Tibial nerve (tissue), 4 donors: Measurements from ENCODE around the gene GALNT5. TPM values are rescaled to one million over a fixed set of nuclear protein-coding genes. Genes with fewer than 3 reads are reported as not detected.

Source experiments
- DNase-seq, 2 donors: peaks; one replicate each; pipeline ENCODE4 v3.0.0-alpha.2; 2019; ENCODE audit warnings: low spot score in 2 of 2
- H3K27ac ChIP-seq, 4 donors: fragments of 200-600 bp; sonication (generic) in 3 of 4; one replicate each; pipeline ENCODE4 v1.5.1; 2017 to 2019; ENCODE audit warnings: mild to moderate bottlenecking in 1 of 4
- H3K27me3 ChIP-seq, 2 donors: fragments of 200-600 bp; sonication (generic) in 1 of 2; one replicate each; pipeline versions ENCODE4 v1.5.1 to v1.6.0; 2017 to 2019
- H3K36me3 ChIP-seq, 3 donors: fragments of 200-600 bp; sonication (generic); one replicate each; pipeline ENCODE4 v1.5.1; 2018 to 2019
- H3K4me1 ChIP-seq, 4 donors: fragments of 200-600 bp; sonication (generic) in 3 of 4; one replicate each; pipeline ENCODE4 v1.5.1; 2017 to 2019
- H3K4me3 ChIP-seq, 4 donors: fragments of 200-600 bp; sonication (generic) in 3 of 4; one replicate each; pipeline ENCODE4 v1.5.1; 2017 to 2019; ENCODE audit warnings: mild to moderate bottlenecking in 1 of 4, moderate library complexity in 1 of 4
- H3K9me3 ChIP-seq, 4 donors: fragments of 200-600 bp; sonication (generic) in 3 of 4; one replicate each; pipeline ENCODE4 v1.5.1; 2017 to 2019
- CTCF ChIP-seq, 5 experiments: fragments of 200-600 bp in 3 of 5; fragments of 450-650 bp in 2 of 5; sonication (generic) in 3 of 5; IDR thresholded peaks; one replicate each; pipeline ENCODE4 v1.5.1; 2016 to 2019; ENCODE audit warnings: antibody characterized with exemption in 5 of 5, mild to moderate bottlenecking in 3 of 5, moderate library complexity in 2 of 5
- EP300 ChIP-seq, 2 donors: sonication (generic); formaldehyde crosslinking; IDR thresholded peaks; one replicate each; pipeline ENCODE4 v1.6.1; 2017; ENCODE audit warnings: antibody characterized with exemption in 2 of 2, mild to moderate bottlenecking in 1 of 2
- POLR2A ChIP-seq, 2 donors: fragments of 450-650 bp; IDR thresholded peaks; one replicate each; pipeline ENCODE4 v1.6.1; 2017; ENCODE audit warnings: antibody characterized with exemption in 2 of 2, mild to moderate bottlenecking in 2 of 2, moderate library complexity in 2 of 2
- WGBS, 2 donors: methylation state at CpG; one replicate each; pipeline ENCODE4 v1.1.5; 2018; 5-methylcytosine and 5-hydroxymethylcytosine counted together
- total RNA-seq, 4 donors: library from RNA; depleted of rRNA; stranded (reverse); fragments of >200 nt; gene quantifications; one replicate each; pipeline ENCODE4 v1.1.0, GENCODE V29; 2016

The GALNT5 gene
- total RNA-seq, 4 donors from 2014 or later: 0.42 to 0.98 (median 0.87) TPM; not detected in 1

- no peaks in the 10 kb centered on the region for H3K36me3 ChIP-seq
- H3K9me3 ChIP-seq: no peaks in the 10 kb centered on the region
- no peak for TF ChIP-seq EP300 (IDR thresholded peaks at IDR 0.05)
- no peak for TF ChIP-seq POLR2A (IDR thresholded peaks at IDR 0.05)
- TF ChIP-seq CTCF (IDR thresholded peaks at IDR 0.05): no peak
- no peaks in the 10 kb centered on the region for H3K27me3 ChIP-seq
- H3K27ac ChIP-seq: no peak overlapping the region
- no peak for DNase-seq
- WGBS, 2 donors: 86 to 92% methylated on average over 4 of the region's 4 CpGs
- H3K4me3 ChIP-seq: no peak overlapping the region
- H3K4me1 ChIP-seq: no peaks in the 10 kb centered on the region
These were observed 39.5 kb downstream of the GALNT5 start for GRCh38 chr2:157296958-157297357.

- Histone ChIP-seq H3K27me3 (no peaks in the 10 kb centered on the region), H3K36me3 (no peaks in the 10 kb centered on the region), H3K4me1 (peaks cover 0 to 4% (median 0%) of the 10 kb centered on the region in 4 donors), H3K9me3 (no peaks in the 10 kb centered on the region), H3K27ac (no peak overlapping the region), H3K4me3 (no peak overlapping the region)
- DNase-seq: no peak
- TF ChIP-seq POLR2A (IDR thresholded peaks at IDR 0.05) (no peak), EP300 (IDR thresholded peaks at IDR 0.05) (no peak), CTCF (IDR thresholded peaks at IDR 0.05) (no peak)
- WGBS, 2 donors: 88 to 97% methylated on average over 2 of the region's 2 CpGs
These were observed 43.8 kb downstream of the GALNT5 start for GRCh38 chr2:157301307-157301706.

GRCh38 chr2:157302492-157303099, 45.1 kb downstream of the GALNT5 start:
- no peaks in the 10 kb centered on the region for H3K27me3 ChIP-seq
- H3K4me1 ChIP-seq: peaks cover 0 to 4% (median 0%) of the 10 kb centered on the region in 4 donors
- no peaks in the 10 kb centered on the region for H3K9me3 ChIP-seq
- no peak overlapping the region for H3K27ac ChIP-seq
- no peak overlapping the region for H3K4me3 ChIP-seq
- no peaks in the 10 kb centered on the region for H3K36me3 ChIP-seq
- 37% methylated on average over 9 of the region's 9 CpGs for WGBS, 2 donors
- DNase-seq: peak in 1 of 2 donors; percentile 13
- TF ChIP-seq CTCF (IDR thresholded peaks at IDR 0.05) (peak; percentile 56 to 77 (median 69)), EP300 (IDR thresholded peaks at IDR 0.05) (no peak), POLR2A (IDR thresholded peaks at IDR 0.05) (no peak)

- Histone ChIP-seq H3K36me3 (no peaks in the 10 kb centered on the region), H3K9me3 (no peaks in the 10 kb centered on the region), H3K27ac (no peak overlapping the region), H3K4me3 (no peak overlapping the region), H3K4me1 (peaks cover 0 to 4% (median 0%) of the 10 kb centered on the region in 4 donors), H3K27me3 (no peaks in the 10 kb centered on the region)
- WGBS, 2 donors: 48 to 50% methylated on average over 2 of the region's 2 CpGs
- DNase-seq: no peak
- TF ChIP-seq POLR2A (IDR thresholded peaks at IDR 0.05) (no peak), CTCF (IDR thresholded peaks at IDR 0.05) (no peak), EP300 (IDR thresholded peaks at IDR 0.05) (no peak)
These were observed 46.1 kb downstream of the GALNT5 start for GRCh38 chr2:157303612-157304011.

- H3K4me1 ChIP-seq: peaks cover 0 to 4% (median 0%) of the 10 kb centered on the region in 4 donors
- WGBS, 2 donors: 43 to 50% methylated on average over 3 of the region's 3 CpGs
- H3K27me3 ChIP-seq: no peaks in the 10 kb centered on the region
- H3K4me3 ChIP-seq: no peak overlapping the region
- H3K36me3 ChIP-seq: no peaks in the 10 kb centered on the region
- TF ChIP-seq EP300 (IDR thresholded peaks at IDR 0.05) (no peak), POLR2A (IDR thresholded peaks at IDR 0.05) (no peak), CTCF (IDR thresholded peaks at IDR 0.05) (no peak)
- H3K27ac ChIP-seq: no peak overlapping the region
- no peaks in the 10 kb centered on the region for H3K9me3 ChIP-seq
- DNase-seq: no peak
These were observed 47.6 kb downstream of the GALNT5 start for GRCh38 chr2:157304811-157305722.
